Large intestine (tissue), 3 donors: Measurements from ENCODE around the gene ZNF630. TPM values are rescaled to one million over a fixed set of nuclear protein-coding genes. Genes with fewer than 3 reads are reported as not detected.
"Not testable (repeated sequence)": the region's sequence is repeated elsewhere in the genome, so short reads cannot be mapped to it uniquely, and the experiment has no call there.

Source experiments
- DNase-seq, 2 donors: peaks; one replicate each; pipeline versions ENCODE4 v3.0.0 to v3.0.0-alpha.2; 2013
- H3K27ac ChIP-seq: one replicate; pipeline ENCODE4 v1.5.1; 2013; ENCODE audit warnings: low read length
- H3K27me3 ChIP-seq: 2 replicates; pipeline ENCODE4 v1.6.1; 2013; ENCODE audit warnings: low read length; ENCODE audit not compliant: control insufficient read depth, insufficient read depth
- H3K36me3 ChIP-seq: 2 replicates; pipeline ENCODE4 v1.6.1; 2013; ENCODE audit warnings: low read length; ENCODE audit not compliant: control insufficient read depth, insufficient read depth
- H3K4me1 ChIP-seq: one replicate; pipeline ENCODE4 v1.6.1; 2013; ENCODE audit warnings: low read length; ENCODE audit not compliant: control insufficient read depth, insufficient read depth
- H3K4me3 ChIP-seq: one replicate; pipeline ENCODE4 v1.5.1; 2013; ENCODE audit warnings: low read length
- H3K9me3 ChIP-seq: one replicate; pipeline ENCODE4 v1.6.1; 2013; ENCODE audit warnings: mild to moderate bottlenecking, low read depth, low read length, moderate library complexity; ENCODE audit not compliant: control insufficient read depth
- WGBS: methylation state at CpG from one replicate; pipeline ENCODE4 v1.1.5; 2013; ENCODE audit warnings: low lambda C conversion rate; ENCODE audit not compliant: insufficient coverage; 5-methylcytosine and 5-hydroxymethylcytosine counted together
- polyA plus RNA-seq: library from polyadenylated mRNA; unstranded; fragments of 120-200 nt; gene quantifications from one replicate; pipeline ENCODE4 v1.2.1, GENCODE V29; 2013

ZNF630 gene
- polyA plus RNA-seq, 1 donor: 3.8 TPM

- whole genome bisulfite sequencing: no CpG with 5 or more reads among the region's 9 CpGs
- no peak overlapping the region for H3K27ac ChIP-seq
- no peaks in the 10 kb centered on the region for H3K27me3 ChIP-seq
- no peak for DNase-seq
- no peaks in the 10 kb centered on the region for H3K9me3 ChIP-seq
- no peaks in the 10 kb centered on the region for H3K36me3 ChIP-seq
- peak overlapping the region; percentile 92 for H3K4me3 ChIP-seq
- no peaks in the 10 kb centered on the region for H3K4me1 ChIP-seq
Observed at GRCh38 chrX:48071986-48072605, 656 bp upstream of the ZNF630 start.

GRCh38 chrX:48068096-48068887 lies 3.1 kb downstream of the ZNF630 start:
- H3K27ac ChIP-seq: no peak overlapping the region
- no peaks in the 10 kb centered on the region for H3K4me1 ChIP-seq
- no CpG with 5 or more reads among the region's 3 CpGs for WGBS
- H3K4me3 ChIP-seq: no peak overlapping the region
- H3K36me3 ChIP-seq: peaks cover 2% of the 10 kb centered on the region
- H3K9me3 ChIP-seq: no peaks in the 10 kb centered on the region
- no peak for DNase-seq
- no peaks in the 10 kb centered on the region for H3K27me3 ChIP-seq

- Histone ChIP-seq H3K27me3 (no peaks in the 10 kb centered on the region), H3K9me3 (peaks cover 2% of the 10 kb centered on the region), H3K36me3 (peaks cover 23% of the 10 kb centered on the region), H3K27ac (no peak overlapping the region), H3K4me1 (no peaks in the 10 kb centered on the region), H3K4me3 (no peak overlapping the region)
- DNase-seq: no peak
- no CpG with 5 or more reads among the region's 4 CpGs for WGBS
Observed at GRCh38 chrX:48064261-48064660, 7.2 kb downstream of the ZNF630 start.

GRCh38 chrX:48059296-48059639 lies 12.2 kb downstream of the ZNF630 start:
- DNase-seq: no peak
- H3K4me1 ChIP-seq: no peaks in the 10 kb centered on the region
- peaks cover 33% of the 10 kb centered on the region for H3K36me3 ChIP-seq
- no peak overlapping the region for H3K27ac ChIP-seq
- peaks cover 2% of the 10 kb centered on the region for H3K9me3 ChIP-seq
- WGBS: no CpG with 5 or more reads among the region's 1 CpG
- H3K4me3 ChIP-seq: no peak overlapping the region
- no peaks in the 10 kb centered on the region for H3K27me3 ChIP-seq

- H3K36me3 ChIP-seq: peaks cover 31% of the 10 kb centered on the region
- no peak overlapping the region for H3K27ac ChIP-seq
- H3K9me3 ChIP-seq: peaks cover 2% of the 10 kb centered on the region
Observed at GRCh38 chrX:48058621-48059295, 12.7 kb downstream of the ZNF630 start.

GRCh38 chrX:48046846-48047245 lies 24.6 kb downstream of the ZNF630 start:
- H3K36me3 ChIP-seq: peaks cover 2% of the 10 kb centered on the region
- no peaks in the 10 kb centered on the region for H3K27me3 ChIP-seq
- no peak overlapping the region for H3K4me3 ChIP-seq
- no peak overlapping the region for H3K27ac ChIP-seq
- WGBS: no CpG with 5 or more reads among the region's 5 CpGs
- no peaks in the 10 kb centered on the region for H3K4me1 ChIP-seq
- no peak for DNase-seq
- no peaks in the 10 kb centered on the region for H3K9me3 ChIP-seq

More at GRCh38 chrX:48058621-48059295, 12.7 kb downstream of the ZNF630 start:
- H3K27me3 ChIP-seq: no peaks in the 10 kb centered on the region
- no CpG with 5 or more reads among the region's 2 CpGs for WGBS
- no peak overlapping the region for H3K4me3 ChIP-seq
- no peak for DNase-seq
- H3K4me1 ChIP-seq: no peaks in the 10 kb centered on the region

GRCh38 chrX:48045410-48046311 lies 25.8 kb downstream of the ZNF630 start:
- Histone ChIP-seq H3K9me3 (no peaks in the 10 kb centered on the region), H3K4me1 (no peaks in the 10 kb centered on the region), H3K4me3 (no peak overlapping the region), H3K36me3 (peaks cover 2% of the 10 kb centered on the region), H3K27ac (no peak overlapping the region), H3K27me3 (no peaks in the 10 kb centered on the region)
- WGBS: 86% methylated on average over 1 of the region's 8 CpGs
- peak; percentile 6 to 14 for DNase-seq

- Histone ChIP-seq H3K27ac (no peak overlapping the region), H3K4me3 (no peak overlapping the region), H3K9me3 (no peaks in the 10 kb centered on the region), H3K27me3 (no peaks in the 10 kb centered on the region), H3K4me1 (no peaks in the 10 kb centered on the region), H3K36me3 (peaks cover 2% of the 10 kb centered on the region)
- WGBS: no CpG with 5 or more reads among the region's 4 CpGs
- DNase-seq: no peak
Observed at GRCh38 chrX:48043056-48043455, 28.4 kb downstream of the ZNF630 start.

GRCh38 chrX:48035891-48036290 lies 35.5 kb downstream of the ZNF630 start:
- no peaks in the 10 kb centered on the region for H3K9me3 ChIP-seq
- H3K27ac ChIP-seq: no peak overlapping the region
- no CpG with 5 or more reads among the region's 4 CpGs for WGBS
- no peak for DNase-seq
- H3K4me3 ChIP-seq: no peak overlapping the region
- H3K36me3 ChIP-seq: peaks cover 2% of the 10 kb centered on the region
- no peaks in the 10 kb centered on the region for H3K4me1 ChIP-seq
- H3K27me3 ChIP-seq: no peaks in the 10 kb centered on the region

GRCh38 chrX:48030641-48031173 lies 40.7 kb downstream of the ZNF630 start:
- not testable (repeated sequence) for H3K4me3 ChIP-seq, DNase-seq, H3K9me3 ChIP-seq, H3K36me3 ChIP-seq, H3K4me1 ChIP-seq, H3K27ac ChIP-seq, H3K27me3 ChIP-seq
- no CpG with 5 or more reads among the region's 10 CpGs for WGBS
